SH-SY5Y (cell line): Measurements from ENCODE around the gene CNTN6.

Experiments used
- GATA2 ChIP-seq: IDR thresholded peaks from 2 replicates; pipeline ENCODE4 v1.6.1; 2011; ENCODE audit warnings: mild to moderate bottlenecking, low read depth, low read length
- GATA3 ChIP-seq: IDR thresholded peaks from 2 replicates; pipeline ENCODE4 v1.6.1; 2011; ENCODE audit warnings: low read depth, mild to moderate bottlenecking, low read length, moderate library complexity

- TF ChIP-seq GATA2 (no peak), GATA3 (no peak)
Observed at GRCh38 chr3:1346386-1346785, 253.6 kb downstream of the CNTN6 start.
